WTC11 (cell line): ENCODE measurements around the gene DYRK2. TPM values are rescaled to one million over a fixed set of nuclear protein-coding genes. Genes with fewer than 3 reads are reported as not detected.
"Not testable (repeated sequence)": the region's sequence is repeated elsewhere in the genome, so short reads cannot be mapped to it uniquely, and the experiment has no call there.

Experiments
- ATAC-seq: fragments of 200-7000 bp; cut with Tn5 transposase; 2 replicates; pipeline ENCODE4 v1.10.0; 2021; ENCODE audit warnings: mild to moderate bottlenecking, moderate library complexity
- CTCF ChIA-PET: fragments of 300-600 bp; sonication (Branson Sonifier 250); formaldehyde crosslinking; loops from one replicate; lab custom pipeline; 2021; ENCODE audit warnings: antibody characterized with exemption; lab: Charles Lee
- POLR2A ChIA-PET: fragments of 350-600 bp; sonication (Branson Sonifier 250); formaldehyde crosslinking; loops from one replicate; lab custom pipeline; 2021; ENCODE audit warnings: antibody characterized with exemption; lab: Charles Lee
- DNase-seq: peaks from one replicate; pipeline ENCODE4 v3.0.0; 2021; ENCODE audit warnings: low spot score
- H3K27ac Mint-ChIP-seq: 2 replicates; pipeline ENCODE4 v1.8.0; 2021; ENCODE audit warnings: mixed read lengths
- H3K27me3 Mint-ChIP-seq: 2 replicates; pipeline ENCODE4 v1.8.0; 2021; ENCODE audit warnings: low read depth, mild to moderate bottlenecking, moderate library complexity, mixed read lengths
- H3K36me3 Mint-ChIP-seq: 2 replicates; pipeline ENCODE4 v1.8.0; 2021; ENCODE audit warnings: mixed read lengths
- H3K4me1 Mint-ChIP-seq: 2 replicates; pipeline ENCODE4 v1.8.0; 2022; ENCODE audit warnings: mixed read lengths
- H3K4me3 Mint-ChIP-seq: 2 replicates; pipeline ENCODE4 v1.8.0; 2021; ENCODE audit warnings: mild to moderate bottlenecking, moderate library complexity, mixed read lengths
- H3K9me3 Mint-ChIP-seq: 2 replicates; pipeline ENCODE4 v1.8.0; 2021; ENCODE audit warnings: mixed read lengths
- ATF3 ChIP-seq: sonication (generic); formaldehyde crosslinking; conservative IDR thresholded peaks from 2 replicates; pipeline ENCODE4 v1.8.1; 2022; ENCODE audit warnings: mild to moderate bottlenecking, missing genetic modification reagents
- EMX1 ChIP-seq: fragments of 250-450 bp; sonication (Bioruptor Pico); IDR thresholded peaks from 2 replicates; pipeline ENCODE4 v1.8.0; 2021; ENCODE audit warnings: mild to moderate bottlenecking
- ETV6 ChIP-seq: sonication (generic); formaldehyde crosslinking; IDR thresholded peaks from 2 replicates; pipeline ENCODE4 v1.8.1; 2022; ENCODE audit warnings: mild to moderate bottlenecking, missing genetic modification reagents
- GABPB1 ChIP-seq: sonication (generic); formaldehyde crosslinking; IDR thresholded peaks from 2 replicates; pipeline ENCODE4 v1.8.1; 2023; ENCODE audit warnings: mild to moderate bottlenecking, missing genetic modification reagents
- IRF2 ChIP-seq: sonication (generic); formaldehyde crosslinking; IDR thresholded peaks from 2 replicates; pipeline ENCODE4 v1.8.0; 2022; ENCODE audit warnings: low read depth, missing genetic modification reagents, borderline replicate concordance
- MXD4 ChIP-seq: fragments of 250-450 bp; sonication (Bioruptor Pico); IDR thresholded peaks from 2 replicates; pipeline ENCODE4 v1.8.0; 2021; ENCODE audit warnings: mild to moderate bottlenecking, moderate library complexity, borderline replicate concordance
- NFATC4 ChIP-seq: fragments of 250-450 bp; sonication (Bioruptor Pico); IDR thresholded peaks from 2 replicates; pipeline ENCODE4 v1.9.0; 2021; ENCODE audit warnings: mild to moderate bottlenecking
- NFE2L1 ChIP-seq: sonication (generic); formaldehyde crosslinking; IDR thresholded peaks from 2 replicates; pipeline ENCODE4 v1.8.1; 2023; ENCODE audit warnings: missing genetic modification reagents
- NR3C1 ChIP-seq: sonication (generic); formaldehyde crosslinking; conservative IDR thresholded peaks from 2 replicates; pipeline ENCODE4 v1.8.1; 2023; ENCODE audit warnings: low read depth, mild to moderate bottlenecking, missing genetic modification reagents
- PREB ChIP-seq: sonication (generic); formaldehyde crosslinking; IDR thresholded peaks from 2 replicates; pipeline ENCODE4 v1.8.1; 2022; ENCODE audit warnings: mild to moderate bottlenecking, missing genetic modification reagents, moderate library complexity, borderline replicate concordance
- TP53 ChIP-seq: sonication (generic); formaldehyde crosslinking; IDR thresholded peaks from 2 replicates; pipeline ENCODE4 v1.8.1; 2023; ENCODE audit warnings: mild to moderate bottlenecking, missing genetic modification reagents
- USF1 ChIP-seq: sonication (generic); formaldehyde crosslinking; IDR thresholded peaks from 2 replicates; pipeline ENCODE4 v1.8.0; 2022; ENCODE audit warnings: mild to moderate bottlenecking, missing genetic modification reagents
- USF2 ChIP-seq: sonication (generic); formaldehyde crosslinking; IDR thresholded peaks from 2 replicates; pipeline ENCODE4 v1.8.1; 2023; ENCODE audit warnings: mild to moderate bottlenecking, missing genetic modification reagents, moderate library complexity
- total RNA-seq: library from RNA; stranded (reverse); gene quantifications from 3 replicates; pipeline ENCODE4 v1.2.3, GENCODE V29; 2021
- TF ChIP-seq, protein P1 (sequence below): fragments of 250-450 bp; sonication (Bioruptor Pico); IDR thresholded peaks from 2 replicates; pipeline ENCODE4 v1.8.0; 2021; ENCODE audit warnings: mild to moderate bottlenecking
- TF ChIP-seq, protein P2 (sequence below): fragments of 250-450 bp; sonication (Bioruptor Pico); IDR thresholded peaks from 2 replicates; pipeline ENCODE4 v2.1.2; 2022; ENCODE audit warnings: mild to moderate bottlenecking, moderate library complexity

The DYRK2 gene
- total RNA-seq, 1 experiment from 2014 or later = 36.1 TPM

GRCh38 chr12:67671892-67672291 is 23.3 kb downstream of the DYRK2 start:
- CTCF ChIA-PET = interaction anchor here (0.6 kb wide), 1 partner anchor 315 kb away, joined by 3 read pairs; no protein-coding TSS in a partner anchor
- DNase-seq (no peak), ATAC-seq (no peak)
- TF ChIP-seq ETV6 (CRISPR knock-in tag) = no peak
- H3K9me3 Mint-ChIP-seq = peaks cover 44% of the 10 kb centered on the region
- H3K27ac Mint-ChIP-seq = no peak overlapping the region
- H3K27me3 Mint-ChIP-seq = no peaks in the 10 kb centered on the region; the same call in 1 of the 2 replicates
- POLR2A ChIA-PET = no interaction called here
- H3K4me1 Mint-ChIP-seq = no peaks in the 10 kb centered on the region
- H3K4me3 Mint-ChIP-seq = no peak overlapping the region
- H3K36me3 Mint-ChIP-seq = peaks cover 40% of the 10 kb centered on the region

DNA sequence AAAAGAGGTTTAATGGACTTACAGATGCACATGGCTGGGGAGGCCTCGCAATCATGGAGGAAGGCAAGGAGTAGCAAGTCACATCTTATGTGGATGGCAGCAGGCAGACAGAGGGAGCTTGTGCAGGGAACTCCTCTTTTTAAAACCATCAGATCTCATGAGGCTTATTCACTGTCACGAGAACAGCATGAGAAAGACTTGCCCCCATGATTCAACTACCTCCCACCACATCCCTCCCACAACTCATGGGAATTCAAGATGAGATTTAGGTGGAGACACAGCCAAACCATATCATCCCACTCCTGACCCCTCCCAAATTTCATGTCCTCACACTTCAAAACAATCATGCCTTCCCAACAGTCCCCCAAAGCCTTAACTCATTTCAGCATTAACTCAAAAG is 24.0 kb downstream of the DYRK2 start:
- CTCF ChIA-PET, DNase-seq: not testable (repeated sequence)

DNA sequence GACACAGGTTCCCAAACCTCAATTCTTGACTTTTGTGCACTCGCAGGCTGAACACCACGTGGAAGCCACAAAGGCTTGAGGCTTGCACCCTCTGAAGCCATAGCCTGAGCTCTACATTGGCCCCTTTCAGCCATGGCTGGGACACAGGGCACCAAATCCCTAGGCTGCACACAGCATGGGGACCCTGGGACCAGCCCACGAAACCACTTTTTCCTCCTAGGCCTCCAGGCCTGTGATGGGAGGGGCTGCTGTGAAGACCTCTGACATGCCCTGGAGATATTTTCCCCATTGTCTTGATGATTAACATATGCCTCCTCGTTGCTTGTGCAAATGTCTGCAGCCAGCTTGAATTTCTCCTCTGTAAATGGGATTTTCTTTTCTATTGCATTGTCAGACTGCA is 25.0 kb downstream of the DYRK2 start:
- CTCF ChIA-PET, H3K4me1 Mint-ChIP-seq, POLR2A ChIA-PET, H3K27ac Mint-ChIP-seq, H3K4me3 Mint-ChIP-seq, DNase-seq, H3K27me3 Mint-ChIP-seq, ATAC-seq: not testable (repeated sequence)
- peaks cover 44% of the 10 kb centered on the region for H3K9me3 Mint-ChIP-seq
- H3K36me3 Mint-ChIP-seq = peaks cover 40% of the 10 kb centered on the region

More for the DNA sequence above, 24.0 kb downstream of the DYRK2 start:
- H3K27ac Mint-ChIP-seq, H3K4me3 Mint-ChIP-seq, H3K27me3 Mint-ChIP-seq, ATAC-seq, POLR2A ChIA-PET, H3K4me1 Mint-ChIP-seq: not testable (repeated sequence)
- Mint-ChIP-seq H3K9me3 (peaks cover 44% of the 10 kb centered on the region), H3K36me3 (peaks cover 40% of the 10 kb centered on the region)

DNA sequence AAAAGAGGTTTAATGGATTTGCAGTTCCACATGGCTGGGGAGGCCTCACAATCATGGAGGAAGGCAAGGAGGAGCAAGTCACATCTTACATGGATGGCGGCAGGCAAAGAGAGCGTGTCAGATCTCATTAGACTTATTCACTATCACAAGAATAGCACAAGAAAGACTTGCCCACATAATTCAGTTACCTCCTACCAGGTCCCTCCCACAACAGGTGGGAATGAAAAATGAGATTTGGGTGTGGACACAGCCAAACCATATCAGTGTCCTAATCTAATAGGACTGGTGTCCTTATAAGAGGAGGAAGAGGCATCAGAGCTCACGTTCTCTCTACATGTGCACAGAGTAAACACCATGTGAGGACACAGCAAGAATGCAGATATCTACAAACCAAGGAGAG is 25.9 kb downstream of the DYRK2 start:
- H3K27ac Mint-ChIP-seq = no peak overlapping the region
- H3K9me3 Mint-ChIP-seq = peaks cover 48% of the 10 kb centered on the region
- CTCF ChIA-PET = no interaction called here
- TF ChIP-seq NR3C1 (CRISPR knock-in tag) (no peak), USF2 (CRISPR knock-in tag) (no peak), IRF2 (CRISPR knock-in tag) (no peak)
- TF ChIP-seq, protein P1, sequence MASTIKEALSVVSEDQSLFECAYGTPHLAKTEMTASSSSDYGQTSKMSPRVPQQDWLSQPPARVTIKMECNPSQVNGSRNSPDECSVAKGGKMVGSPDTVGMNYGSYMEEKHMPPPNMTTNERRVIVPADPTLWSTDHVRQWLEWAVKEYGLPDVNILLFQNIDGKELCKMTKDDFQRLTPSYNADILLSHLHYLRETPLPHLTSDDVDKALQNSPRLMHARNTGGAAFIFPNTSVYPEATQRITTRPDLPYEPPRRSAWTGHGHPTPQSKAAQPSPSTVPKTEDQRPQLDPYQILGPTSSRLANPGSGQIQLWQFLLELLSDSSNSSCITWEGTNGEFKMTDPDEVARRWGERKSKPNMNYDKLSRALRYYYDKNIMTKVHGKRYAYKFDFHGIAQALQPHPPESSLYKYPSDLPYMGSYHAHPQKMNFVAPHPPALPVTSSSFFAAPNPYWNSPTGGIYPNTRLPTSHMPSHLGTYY = no peak
- TF ChIP-seq, protein P2, sequence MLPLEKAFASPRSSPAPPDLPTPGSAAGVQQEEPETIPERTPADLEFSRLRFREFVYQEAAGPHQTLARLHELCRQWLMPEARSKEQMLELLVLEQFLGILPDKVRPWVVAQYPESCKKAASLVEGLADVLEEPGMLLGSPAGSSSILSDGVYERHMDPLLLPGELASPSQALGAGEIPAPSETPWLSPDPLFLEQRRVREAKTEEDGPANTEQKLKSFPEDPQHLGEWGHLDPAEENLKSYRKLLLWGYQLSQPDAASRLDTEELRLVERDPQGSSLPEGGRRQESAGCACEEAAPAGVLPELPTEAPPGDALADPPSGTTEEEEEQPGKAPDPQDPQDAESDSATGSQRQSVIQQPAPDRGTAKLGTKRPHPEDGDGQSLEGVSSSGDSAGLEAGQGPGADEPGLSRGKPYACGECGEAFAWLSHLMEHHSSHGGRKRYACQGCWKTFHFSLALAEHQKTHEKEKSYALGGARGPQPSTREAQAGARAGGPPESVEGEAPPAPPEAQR (CRISPR knock-in tag) = no peak
- no peak overlapping the region for H3K4me3 Mint-ChIP-seq
- peaks cover 43% of the 10 kb centered on the region for H3K36me3 Mint-ChIP-seq
- POLR2A ChIA-PET = no interaction called here
- DNase-seq (no peak), ATAC-seq (no peak)
- H3K4me1 Mint-ChIP-seq = peaks cover 10% of the 10 kb centered on the region
- H3K27me3 Mint-ChIP-seq = no peaks in the 10 kb centered on the region; the same call in 1 of the 2 replicates

DNA sequence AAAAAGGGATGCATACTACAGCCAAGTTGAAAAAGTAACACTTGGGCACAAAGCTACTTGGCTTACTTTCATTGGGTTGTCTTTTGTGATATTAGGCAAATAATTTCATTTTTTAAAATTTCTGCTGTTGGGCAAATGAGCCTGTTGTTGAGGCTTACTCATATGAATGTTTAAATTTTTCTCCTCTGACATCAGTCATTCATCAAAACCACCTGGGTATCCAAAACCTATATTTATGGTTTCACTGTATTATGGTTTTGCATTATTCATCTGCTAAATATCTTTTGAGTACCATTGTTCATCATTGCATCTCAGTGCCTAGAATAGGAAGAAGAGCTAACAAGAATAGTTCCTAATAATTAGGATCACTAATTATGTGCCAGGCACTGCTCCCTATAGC is 28.1 kb downstream of the DYRK2 start:
- CTCF ChIA-PET = interaction anchor here (1.9 kb wide), 1 partner anchor 266 kb away, joined by 5 read pairs; no protein-coding TSS in a partner anchor

More for the DNA sequence above, 28.1 kb downstream of the DYRK2 start:
- H3K27me3 Mint-ChIP-seq = no peaks in the 10 kb centered on the region; the same call in 1 of the 2 replicates
- TF ChIP-seq, protein P1 = no peak
- TF ChIP-seq EMX1 (no peak), NFE2L1 (CRISPR knock-in tag) (no peak), MXD4 (CRISPR knock-in tag) (no peak), USF1 (CRISPR knock-in tag) (no peak), PREB (CRISPR knock-in tag) (no peak), ATF3 (CRISPR knock-in tag) (no peak), GABPB1 (CRISPR knock-in tag) (no peak), TP53 (CRISPR knock-in tag) (no peak), NFATC4 (no peak)
- no peak overlapping the region for H3K4me3 Mint-ChIP-seq
- H3K36me3 Mint-ChIP-seq = peaks cover 37% of the 10 kb centered on the region
- POLR2A ChIA-PET = no interaction called here
- no peak overlapping the region for H3K27ac Mint-ChIP-seq
- no peak for ATAC-seq
- peaks cover 38% of the 10 kb centered on the region for H3K9me3 Mint-ChIP-seq
- DNase-seq = no peak
- peaks cover 10% of the 10 kb centered on the region for H3K4me1 Mint-ChIP-seq
